Measurements from ENCODE around the gene UGT8.

Gene UGT8

DNA sequence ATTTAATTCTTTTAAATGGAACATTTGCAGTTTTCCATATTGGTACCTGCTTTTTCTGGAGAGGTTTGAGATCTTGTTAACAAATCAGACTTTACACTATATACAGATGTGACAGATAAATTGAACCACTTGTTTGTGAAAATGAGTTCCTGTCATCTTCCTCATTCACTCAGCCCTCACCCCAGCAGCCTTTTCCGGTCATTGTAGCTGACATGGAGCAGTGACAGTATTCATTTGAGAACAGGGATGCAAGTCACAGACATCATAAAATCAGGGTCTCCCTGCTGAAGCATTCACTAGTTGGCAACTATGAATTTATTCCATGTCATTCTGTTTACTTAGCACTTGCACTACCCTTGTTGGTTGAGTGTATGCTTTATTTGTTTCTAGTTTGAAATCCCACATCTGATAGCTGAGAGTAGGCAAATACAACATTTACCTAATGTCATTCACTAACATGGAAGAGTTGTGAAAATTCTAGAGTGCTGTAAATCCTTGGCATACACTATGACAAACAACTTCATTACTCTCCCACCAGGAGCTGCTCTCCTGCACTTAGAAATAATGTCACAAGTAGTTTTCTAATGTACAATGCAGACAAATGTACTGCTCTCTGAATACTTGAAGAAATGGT is 78.9 kb downstream of the UGT8 start:
- no peak overlapping the region for H3K4me3 ChIP-seq (ENCODE audit: low read depth in 1 of 5, low read length in 5 of 5)
- no peaks in the 10 kb centered on the region for H3K27me3 ChIP-seq (ENCODE audit: control insufficient read depth in 5 of 5, insufficient read depth in 4 of 5, low read length in 5 of 5)
- no peaks in the 10 kb centered on the region for H3K36me3 ChIP-seq (ENCODE audit: control insufficient read depth in 5 of 5, insufficient read depth in 5 of 5, low read length in 5 of 5)
- no peak overlapping the region for H3K27ac ChIP-seq (ENCODE audit: low read depth, low read length)
- H3K4me1 ChIP-seq (ENCODE audit: control insufficient read depth in 5 of 5, insufficient read depth in 5 of 5, low read length in 5 of 5): no peaks in the 10 kb centered on the region
- no peak overlapping the region for H3K9ac ChIP-seq (ENCODE audit: low read length in 5 of 5)
- no peaks in the 10 kb centered on the region for H3K9me3 ChIP-seq (ENCODE audit: control insufficient read depth in 5 of 5, low read length in 5 of 5)

- Histone ChIP-seq H3K27me3 (ENCODE audit: control insufficient read depth in 5 of 5, insufficient read depth in 4 of 5, low read length in 5 of 5) (no peaks in the 10 kb centered on the region), H3K36me3 (ENCODE audit: control insufficient read depth in 5 of 5, insufficient read depth in 5 of 5, low read length in 5 of 5) (no peaks in the 10 kb centered on the region), H3K9ac (ENCODE audit: low read length in 5 of 5) (no peak overlapping the region), H3K27ac (ENCODE audit: low read depth, low read length) (no peak overlapping the region), H3K4me3 (ENCODE audit: low read depth in 1 of 5, low read length in 5 of 5) (no peak overlapping the region), H3K4me1 (ENCODE audit: control insufficient read depth in 5 of 5, insufficient read depth in 5 of 5, low read length in 5 of 5) (no peaks in the 10 kb centered on the region), H3K9me3 (ENCODE audit: control insufficient read depth in 5 of 5, low read length in 5 of 5) (no peaks in the 10 kb centered on the region)
Measured at GRCh38 chr4:114684462-114684861, 85.9 kb downstream of the UGT8 start.

- no peak overlapping the region for H3K27ac ChIP-seq (ENCODE audit: low read depth, low read length)
- H3K9me3 ChIP-seq (ENCODE audit: control insufficient read depth in 5 of 5, low read length in 5 of 5): no peaks in the 10 kb centered on the region
- H3K4me3 ChIP-seq (ENCODE audit: low read depth in 1 of 5, low read length in 5 of 5): no peak overlapping the region
- H3K9ac ChIP-seq (ENCODE audit: low read length in 5 of 5): no peak overlapping the region
- H3K4me1 ChIP-seq (ENCODE audit: control insufficient read depth in 5 of 5, insufficient read depth in 5 of 5, low read length in 5 of 5): no peaks in the 10 kb centered on the region
- H3K36me3 ChIP-seq (ENCODE audit: control insufficient read depth in 5 of 5, insufficient read depth in 5 of 5, low read length in 5 of 5): no peaks in the 10 kb centered on the region
- no peaks in the 10 kb centered on the region for H3K27me3 ChIP-seq (ENCODE audit: control insufficient read depth in 5 of 5, insufficient read depth in 4 of 5, low read length in 5 of 5)
Measured at GRCh38 chr4:114688059-114688458, 89.5 kb downstream of the UGT8 start.

DNA sequence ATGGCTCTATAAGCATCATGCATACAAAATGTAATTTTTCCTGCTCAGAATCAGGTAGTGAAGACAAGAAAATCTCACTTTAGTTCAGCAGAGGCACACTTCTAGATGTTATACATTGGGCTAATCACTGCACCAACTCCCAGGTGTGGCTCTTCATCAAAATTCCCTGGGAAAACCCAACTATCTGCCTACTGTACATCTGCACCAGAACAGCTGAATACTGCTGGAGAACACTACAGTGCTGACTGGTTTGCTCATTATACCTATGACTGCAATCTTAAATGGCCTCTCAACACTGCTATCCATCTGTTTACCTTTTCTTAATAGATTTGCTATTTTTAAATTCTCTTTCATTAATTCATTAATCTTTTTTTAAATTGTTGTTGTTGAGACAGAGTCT is 92.0 kb downstream of the UGT8 start:
- Histone ChIP-seq H3K9me3 (ENCODE audit: control insufficient read depth in 5 of 5, low read length in 5 of 5) (no peaks in the 10 kb centered on the region), H3K9ac (ENCODE audit: low read length in 5 of 5) (no peak overlapping the region), H3K27me3 (ENCODE audit: control insufficient read depth in 5 of 5, insufficient read depth in 4 of 5, low read length in 5 of 5) (no peaks in the 10 kb centered on the region), H3K4me3 (ENCODE audit: low read depth in 1 of 5, low read length in 5 of 5) (no peak overlapping the region), H3K36me3 (ENCODE audit: control insufficient read depth in 5 of 5, insufficient read depth in 5 of 5, low read length in 5 of 5) (no peaks in the 10 kb centered on the region), H3K4me1 (ENCODE audit: control insufficient read depth in 5 of 5, insufficient read depth in 5 of 5, low read length in 5 of 5) (no peaks in the 10 kb centered on the region), H3K27ac (ENCODE audit: low read depth, low read length) (no peak overlapping the region)

- Histone ChIP-seq H3K9me3 (ENCODE audit: control insufficient read depth in 5 of 5, low read length in 5 of 5) (no peaks in the 10 kb centered on the region), H3K4me1 (ENCODE audit: control insufficient read depth in 5 of 5, insufficient read depth in 5 of 5, low read length in 5 of 5) (no peaks in the 10 kb centered on the region), H3K9ac (ENCODE audit: low read length in 5 of 5) (no peak overlapping the region), H3K27me3 (ENCODE audit: control insufficient read depth in 5 of 5, insufficient read depth in 4 of 5, low read length in 5 of 5) (no peaks in the 10 kb centered on the region), H3K4me3 (ENCODE audit: low read depth in 1 of 5, low read length in 5 of 5) (no peak overlapping the region), H3K36me3 (ENCODE audit: control insufficient read depth in 5 of 5, insufficient read depth in 5 of 5, low read length in 5 of 5) (no peaks in the 10 kb centered on the region), H3K27ac (ENCODE audit: low read depth, low read length) (no peak overlapping the region)
Measured at GRCh38 chr4:114691865-114692264, 93.3 kb downstream of the UGT8 start.

- H3K27me3 ChIP-seq (ENCODE audit: control insufficient read depth in 5 of 5, insufficient read depth in 4 of 5, low read length in 5 of 5): no peaks in the 10 kb centered on the region
- no peak overlapping the region for H3K9ac ChIP-seq (ENCODE audit: low read length in 5 of 5)
- H3K4me3 ChIP-seq (ENCODE audit: low read depth in 1 of 5, low read length in 5 of 5): no peak overlapping the region
- no peak overlapping the region for H3K27ac ChIP-seq (ENCODE audit: low read depth, low read length)
- no peaks in the 10 kb centered on the region for H3K9me3 ChIP-seq (ENCODE audit: control insufficient read depth in 5 of 5, low read length in 5 of 5)
- no peaks in the 10 kb centered on the region for H3K4me1 ChIP-seq (ENCODE audit: control insufficient read depth in 5 of 5, insufficient read depth in 5 of 5, low read length in 5 of 5)
- H3K36me3 ChIP-seq (ENCODE audit: control insufficient read depth in 5 of 5, insufficient read depth in 5 of 5, low read length in 5 of 5): no peaks in the 10 kb centered on the region
Measured at GRCh38 chr4:114692958-114693357, 94.4 kb downstream of the UGT8 start.

- Histone ChIP-seq H3K4me1 (ENCODE audit: control insufficient read depth in 5 of 5, insufficient read depth in 5 of 5, low read length in 5 of 5) (no peaks in the 10 kb centered on the region), H3K4me3 (ENCODE audit: low read depth in 1 of 5, low read length in 5 of 5) (no peak overlapping the region), H3K27me3 (ENCODE audit: control insufficient read depth in 5 of 5, insufficient read depth in 4 of 5, low read length in 5 of 5) (no peaks in the 10 kb centered on the region), H3K9me3 (ENCODE audit: control insufficient read depth in 5 of 5, low read length in 5 of 5) (no peaks in the 10 kb centered on the region), H3K36me3 (ENCODE audit: control insufficient read depth in 5 of 5, insufficient read depth in 5 of 5, low read length in 5 of 5) (no peaks in the 10 kb centered on the region), H3K9ac (ENCODE audit: low read length in 5 of 5) (no peak overlapping the region), H3K27ac (ENCODE audit: low read depth, low read length) (no peak overlapping the region)
Measured at GRCh38 chr4:114694770-114695169, 96.2 kb downstream of the UGT8 start.

GRCh38 chr4:114698231-114698630 is 99.6 kb downstream of the UGT8 start:
- no peak overlapping the region for H3K4me3 ChIP-seq (ENCODE audit: low read depth in 1 of 5, low read length in 5 of 5)
- no peaks in the 10 kb centered on the region for H3K9me3 ChIP-seq (ENCODE audit: control insufficient read depth in 5 of 5, low read length in 5 of 5)
- no peaks in the 10 kb centered on the region for H3K27me3 ChIP-seq (ENCODE audit: control insufficient read depth in 5 of 5, insufficient read depth in 4 of 5, low read length in 5 of 5)
- no peak overlapping the region for H3K9ac ChIP-seq (ENCODE audit: low read length in 5 of 5)
- no peaks in the 10 kb centered on the region for H3K36me3 ChIP-seq (ENCODE audit: control insufficient read depth in 5 of 5, insufficient read depth in 5 of 5, low read length in 5 of 5)
- no peak overlapping the region for H3K27ac ChIP-seq (ENCODE audit: low read depth, low read length)
- H3K4me1 ChIP-seq (ENCODE audit: control insufficient read depth in 5 of 5, insufficient read depth in 5 of 5, low read length in 5 of 5): no peaks in the 10 kb centered on the region

DNA sequence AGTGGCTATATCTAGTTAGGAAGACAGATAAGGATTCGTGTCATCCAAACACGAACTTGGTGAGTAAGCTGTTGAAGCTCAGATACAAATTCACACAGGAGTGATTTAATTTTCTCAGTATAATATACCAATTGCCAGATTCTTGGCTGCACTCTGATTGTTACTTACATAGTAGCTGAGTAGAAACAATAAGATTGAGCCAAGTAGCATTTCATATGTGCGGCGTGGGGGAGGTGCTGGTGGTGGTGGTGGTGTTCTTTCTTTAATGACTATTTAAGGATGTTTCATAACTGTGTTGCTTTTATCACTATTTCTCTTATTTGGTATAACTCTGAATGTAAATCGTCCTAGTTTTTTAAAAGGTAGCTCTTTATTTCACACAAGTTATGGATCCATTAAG is 102.9 kb downstream of the UGT8 start:
- H3K4me3 ChIP-seq (ENCODE audit: low read depth in 1 of 5, low read length in 5 of 5): no peak overlapping the region
- no peaks in the 10 kb centered on the region for H3K27me3 ChIP-seq (ENCODE audit: control insufficient read depth in 5 of 5, insufficient read depth in 4 of 5, low read length in 5 of 5)
- no peaks in the 10 kb centered on the region for H3K9me3 ChIP-seq (ENCODE audit: control insufficient read depth in 5 of 5, low read length in 5 of 5)
- H3K4me1 ChIP-seq (ENCODE audit: control insufficient read depth in 5 of 5, insufficient read depth in 5 of 5, low read length in 5 of 5): no peaks in the 10 kb centered on the region
- H3K9ac ChIP-seq (ENCODE audit: low read length in 5 of 5): no peak overlapping the region
- H3K36me3 ChIP-seq (ENCODE audit: control insufficient read depth in 5 of 5, insufficient read depth in 5 of 5, low read length in 5 of 5): no peaks in the 10 kb centered on the region
- H3K27ac ChIP-seq (ENCODE audit: low read depth, low read length): no peak overlapping the region

DNA sequence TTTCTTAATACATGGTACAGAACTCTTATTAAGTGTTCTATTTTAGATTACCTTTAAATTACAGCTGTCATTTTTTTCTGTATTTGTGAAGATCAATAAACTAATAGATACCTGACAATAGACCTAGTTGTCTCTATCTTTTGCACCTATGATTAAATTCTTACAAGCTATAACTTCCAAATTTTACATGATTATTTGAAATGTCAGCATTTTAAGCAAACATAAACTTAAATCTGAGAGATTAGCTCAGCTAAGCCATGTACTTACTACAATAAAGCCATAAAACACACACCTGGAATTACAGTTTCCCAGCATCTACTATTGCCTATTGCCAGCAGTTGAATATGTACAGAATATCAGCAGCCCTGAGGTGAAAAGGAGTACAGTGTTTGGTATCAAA is 118.8 kb downstream of the UGT8 start:
- no peaks in the 10 kb centered on the region for H3K4me1 ChIP-seq (ENCODE audit: control insufficient read depth in 5 of 5, insufficient read depth in 5 of 5, low read length in 5 of 5)
- no peaks in the 10 kb centered on the region for H3K27me3 ChIP-seq (ENCODE audit: control insufficient read depth in 5 of 5, insufficient read depth in 4 of 5, low read length in 5 of 5)
- H3K9me3 ChIP-seq (ENCODE audit: control insufficient read depth in 5 of 5, low read length in 5 of 5): no peaks in the 10 kb centered on the region
- no peaks in the 10 kb centered on the region for H3K36me3 ChIP-seq (ENCODE audit: control insufficient read depth in 5 of 5, insufficient read depth in 5 of 5, low read length in 5 of 5)
- no peak overlapping the region for H3K4me3 ChIP-seq (ENCODE audit: low read depth in 1 of 5, low read length in 5 of 5)
- H3K9ac ChIP-seq (ENCODE audit: low read length in 5 of 5): no peak overlapping the region
- H3K27ac ChIP-seq (ENCODE audit: low read depth, low read length): no peak overlapping the region

DNA sequence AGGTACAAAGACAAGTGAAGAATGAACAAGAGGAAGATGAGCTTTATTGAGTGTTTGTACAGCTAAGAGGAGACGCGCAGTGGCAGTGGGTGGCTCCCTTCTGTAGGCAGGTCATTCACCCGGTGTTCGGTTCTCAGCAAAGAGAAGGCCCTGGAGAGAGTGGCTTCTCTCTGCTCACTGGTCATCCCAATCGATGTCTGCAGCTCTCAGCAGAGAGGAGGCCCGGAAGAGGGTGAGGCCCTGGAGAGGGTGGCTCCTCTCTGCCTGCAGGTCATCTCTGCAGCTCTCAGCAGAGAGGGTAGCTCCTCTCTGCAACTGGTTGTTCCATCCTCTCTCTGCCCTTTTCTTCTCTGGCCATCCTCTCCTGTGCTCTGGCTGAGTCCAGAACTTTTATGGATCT is 126.5 kb downstream of the UGT8 start:
- Histone ChIP-seq H3K36me3 (ENCODE audit: control insufficient read depth in 5 of 5, insufficient read depth in 5 of 5, low read length in 5 of 5) (no peaks in the 10 kb centered on the region), H3K27me3 (ENCODE audit: control insufficient read depth in 5 of 5, insufficient read depth in 4 of 5, low read length in 5 of 5) (no peaks in the 10 kb centered on the region), H3K9ac (ENCODE audit: low read length in 5 of 5) (no peak overlapping the region), H3K27ac (ENCODE audit: low read depth, low read length) (no peak overlapping the region), H3K4me3 (ENCODE audit: low read depth in 1 of 5, low read length in 5 of 5) (no peak overlapping the region), H3K9me3 (ENCODE audit: control insufficient read depth in 5 of 5, low read length in 5 of 5) (no peaks in the 10 kb centered on the region), H3K4me1 (ENCODE audit: control insufficient read depth in 5 of 5, insufficient read depth in 5 of 5, low read length in 5 of 5) (no peaks in the 10 kb centered on the region)
